MV-4-11 (cell line): ENCODE data around the gene PCCA.
"Not testable (repeated sequence)": the region's sequence is repeated elsewhere in the genome, so short reads cannot be mapped to it uniquely, and the experiment has no call there.

ENCODE experiments used
- DNase-seq: peaks from one replicate; lab custom pipeline; 2025; lab: John Stamatoyannopoulos, UW

The PCCA gene

DNA sequence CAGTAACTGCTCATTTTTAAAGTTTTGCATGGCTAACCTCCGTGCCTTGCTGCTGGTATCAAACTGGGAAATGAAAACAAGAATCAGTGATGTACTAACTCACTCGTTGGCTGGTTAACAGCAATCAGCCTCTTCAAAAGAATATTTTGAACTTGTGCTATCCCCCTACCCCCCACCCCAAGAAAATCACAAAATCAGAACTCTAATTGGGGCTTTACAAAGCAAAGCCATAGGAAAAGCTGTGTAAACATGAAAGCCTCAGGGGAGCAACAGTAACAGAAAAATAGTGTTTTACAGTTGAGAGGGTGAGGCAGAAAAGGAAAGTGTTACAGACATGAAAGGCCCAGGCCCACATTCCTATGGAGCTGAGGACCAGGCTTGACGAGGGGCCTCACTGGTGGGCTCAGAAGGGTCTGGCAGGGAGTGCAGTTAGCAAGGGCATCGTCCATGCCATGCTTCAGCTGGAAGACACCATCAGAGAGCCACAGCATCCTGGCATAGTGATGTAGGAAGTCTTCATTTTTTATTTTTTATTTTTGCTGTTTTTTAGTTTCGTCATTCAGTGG lies 217.6 kb downstream of the PCCA start:
- DNase-seq: no peak

DNA sequence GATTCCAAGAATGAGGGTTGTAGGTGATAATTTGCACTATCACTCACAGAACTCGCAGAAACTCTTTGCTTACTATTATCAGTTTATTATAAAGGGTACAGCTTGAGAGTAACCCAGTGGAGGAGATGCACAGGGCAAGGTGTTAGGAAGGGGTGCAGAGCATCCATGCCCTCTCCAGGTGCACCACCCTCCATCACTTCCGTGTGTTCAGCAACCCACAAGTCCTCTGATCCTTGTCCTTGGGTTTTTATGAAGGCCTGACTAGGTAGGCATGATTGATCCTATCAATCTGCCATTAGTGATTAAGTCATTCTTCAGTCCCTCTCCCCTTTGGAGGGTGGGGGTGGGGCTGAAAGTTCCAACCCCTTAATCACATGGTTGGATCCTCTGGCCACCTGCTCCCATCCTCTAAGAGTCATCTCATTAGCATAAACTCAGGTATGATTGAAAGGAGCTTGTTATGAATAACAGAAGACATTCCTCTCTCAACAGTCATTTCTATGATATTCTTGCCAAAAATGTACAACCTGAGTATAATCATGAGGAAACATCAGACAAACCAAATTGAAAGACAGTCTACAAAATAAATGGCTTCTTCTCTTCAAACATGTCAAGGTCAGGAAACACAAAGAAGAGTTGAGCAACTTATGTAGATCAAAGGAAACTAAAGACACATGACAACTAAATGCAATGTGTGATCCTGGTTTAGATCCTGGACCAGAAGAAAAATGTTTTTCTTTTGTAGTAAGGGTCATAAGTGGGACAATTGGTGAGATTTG lies 225.4 kb downstream of the PCCA start:
- DNase-seq: no peak

DNA sequence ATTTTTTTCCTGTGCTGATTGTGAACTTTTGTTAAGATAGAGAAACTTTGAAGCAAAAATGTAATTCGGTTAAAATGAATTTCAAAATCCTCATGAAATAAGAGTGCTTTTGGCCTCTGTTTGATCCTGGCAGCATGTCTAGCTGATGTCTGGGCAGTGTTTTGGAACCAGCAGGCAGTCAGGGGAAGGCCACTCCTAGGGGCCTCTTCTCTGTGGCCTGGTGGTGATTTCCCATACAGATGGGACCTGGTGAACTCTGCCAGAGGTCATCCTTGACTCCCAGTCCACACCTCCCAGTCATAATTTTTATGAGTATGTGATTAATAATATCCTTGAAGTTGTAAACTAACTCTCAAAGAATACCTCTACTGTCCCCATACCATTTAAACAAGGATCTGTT lies 226.6 kb downstream of the PCCA start:
- no peak for DNase-seq

DNA sequence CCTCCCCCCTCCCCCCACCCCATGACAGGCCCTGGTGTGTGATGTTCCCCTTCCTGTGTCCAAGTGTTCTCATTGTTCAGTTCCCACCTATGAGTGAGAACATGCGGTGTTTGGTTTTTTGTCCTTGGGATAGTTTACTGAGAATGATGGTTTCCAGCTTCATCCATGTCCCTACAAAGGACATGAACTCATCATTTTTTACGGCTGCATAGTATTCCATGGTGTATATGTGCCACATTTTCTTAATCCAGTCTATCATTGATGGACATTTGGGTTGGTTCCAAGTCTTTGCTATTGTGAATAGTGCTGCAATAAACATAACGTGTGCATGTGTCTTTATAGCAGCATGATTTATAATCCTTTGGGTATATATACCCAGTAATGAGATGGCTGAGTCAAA lies 229.6 kb downstream of the PCCA start:
- DNase-seq: not testable (repeated sequence)

DNA sequence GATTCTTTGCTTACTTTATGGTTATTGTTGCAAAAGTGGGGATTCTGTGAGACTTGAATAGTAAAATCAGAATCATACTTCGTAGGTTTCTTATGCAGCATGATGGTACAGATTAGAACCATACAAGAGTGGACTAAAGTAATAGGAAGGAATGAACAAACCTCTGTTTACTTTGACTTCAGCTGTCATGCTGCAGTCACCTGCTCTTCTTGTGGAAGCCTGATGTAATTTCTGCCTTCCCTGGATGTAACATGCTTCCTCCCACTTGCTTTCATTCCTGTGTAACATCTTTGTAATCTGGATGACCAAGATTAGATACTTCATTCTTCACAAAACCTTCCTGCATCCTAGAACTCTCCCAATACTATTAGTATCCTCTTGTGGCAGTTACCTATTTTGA lies 235.0 kb downstream of the PCCA start:
- no peak for DNase-seq

DNA sequence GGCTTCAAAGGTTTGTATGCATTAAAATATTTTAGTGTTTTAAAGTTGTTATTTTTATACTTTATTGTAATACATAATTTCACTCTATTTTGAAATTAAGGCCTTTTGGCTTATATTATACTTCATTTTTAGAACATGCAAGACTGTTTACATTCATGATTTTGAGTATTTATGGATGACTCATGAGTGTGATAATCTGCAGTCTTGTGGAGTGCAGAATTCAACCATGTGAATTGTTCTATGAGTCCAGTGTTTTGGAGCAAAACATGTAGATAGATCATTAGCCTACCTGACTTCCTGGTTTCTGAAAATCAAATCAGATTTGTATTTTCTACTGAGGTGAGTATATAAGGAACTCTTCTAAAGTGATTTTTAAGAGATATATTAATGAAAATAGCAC lies 241.8 kb downstream of the PCCA start:
- no peak for DNase-seq

DNA sequence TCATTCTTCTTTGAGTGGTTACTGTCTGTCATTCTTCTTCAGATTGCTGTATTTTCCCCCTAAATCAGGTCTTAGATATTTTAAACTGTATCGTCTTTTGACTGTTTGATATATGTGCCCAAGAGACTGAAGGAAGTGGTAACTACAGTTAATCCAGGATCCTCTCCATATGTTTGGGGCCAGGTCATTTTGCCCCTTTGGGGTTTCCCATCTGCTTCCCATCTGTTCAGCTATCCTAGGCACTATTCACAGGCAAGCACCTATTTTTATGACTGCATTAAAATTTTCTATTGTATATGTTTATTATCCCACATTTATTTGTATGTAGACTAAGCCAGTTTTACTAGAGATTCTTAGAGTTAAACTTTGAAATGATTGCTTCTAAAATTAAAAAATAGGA lies 244.2 kb downstream of the PCCA start:
- no peak for DNase-seq

DNA sequence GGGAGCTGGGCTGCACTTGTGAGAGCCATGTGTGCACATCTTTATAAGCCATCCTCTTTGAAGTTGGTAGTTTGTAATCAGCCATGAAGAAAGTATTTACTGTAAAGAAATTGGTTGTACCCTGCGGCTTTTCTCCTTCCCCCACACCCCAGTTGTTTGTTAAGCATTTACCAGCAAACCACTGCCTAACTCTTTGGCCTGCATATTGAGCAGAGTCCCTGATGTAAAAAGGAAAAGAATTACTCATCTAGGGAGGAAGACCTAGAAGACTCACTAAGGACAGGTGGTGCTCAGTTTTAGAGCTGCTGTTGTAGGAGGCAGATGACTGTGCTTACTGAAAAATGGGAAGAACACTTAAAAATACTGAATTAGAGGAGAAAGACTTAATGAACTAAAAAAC lies 245.3 kb downstream of the PCCA start:
- DNase-seq: no peak

DNA sequence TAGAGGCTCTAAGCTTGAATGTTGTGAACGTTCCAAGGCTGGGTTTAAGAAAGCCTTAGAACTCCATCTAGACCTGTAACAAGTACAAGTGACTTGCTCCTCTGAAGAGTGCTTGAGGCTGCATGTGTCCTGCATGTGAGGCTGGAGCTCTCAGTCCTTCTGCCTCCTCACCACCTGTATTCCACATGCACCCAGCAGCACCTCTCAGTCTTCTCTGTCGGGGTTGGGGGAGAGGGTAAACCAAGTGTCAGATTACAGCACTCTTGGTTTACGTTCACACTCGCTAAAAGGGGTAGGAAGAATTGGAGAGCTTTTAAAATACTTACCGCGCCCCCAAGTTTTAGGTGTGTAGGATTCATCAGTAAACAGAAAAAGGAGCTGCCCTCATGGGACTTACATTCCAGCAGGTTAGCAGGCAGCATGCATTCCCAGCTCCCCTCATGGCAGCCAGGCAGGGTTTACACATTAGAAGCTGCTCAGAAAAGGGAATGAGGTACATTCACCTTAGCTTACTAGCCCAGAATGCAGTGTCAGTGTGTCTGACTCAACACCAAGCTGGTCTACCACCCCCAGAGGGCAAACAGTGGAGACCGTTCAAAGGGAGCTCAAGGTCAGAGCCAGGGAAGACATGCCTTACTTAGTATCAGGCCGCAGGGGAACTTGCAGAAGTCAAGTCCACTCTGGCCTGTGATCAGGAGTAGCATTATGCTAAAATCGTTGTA lies 248.1 kb downstream of the PCCA start:
- DNase-seq: no peak

DNA sequence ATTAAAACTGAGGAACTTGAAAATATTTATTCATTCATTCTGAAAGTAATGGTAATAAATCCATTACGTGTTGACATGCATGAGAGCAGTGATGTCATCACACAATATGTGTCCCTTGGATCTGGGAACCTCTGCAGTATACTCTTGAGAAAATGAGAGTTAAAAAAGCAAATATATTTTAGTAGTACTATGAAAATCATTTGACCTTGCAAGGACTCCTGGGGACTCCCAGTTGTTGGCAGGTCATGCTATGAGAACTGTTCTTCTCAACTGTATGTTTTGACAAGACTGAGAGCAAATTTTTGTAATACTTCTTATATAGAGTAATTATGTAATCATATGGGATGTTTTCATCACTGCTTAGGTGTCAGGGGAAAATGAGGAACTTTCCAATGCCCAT lies 249.4 kb downstream of the PCCA start:
- DNase-seq: no peak

DNA sequence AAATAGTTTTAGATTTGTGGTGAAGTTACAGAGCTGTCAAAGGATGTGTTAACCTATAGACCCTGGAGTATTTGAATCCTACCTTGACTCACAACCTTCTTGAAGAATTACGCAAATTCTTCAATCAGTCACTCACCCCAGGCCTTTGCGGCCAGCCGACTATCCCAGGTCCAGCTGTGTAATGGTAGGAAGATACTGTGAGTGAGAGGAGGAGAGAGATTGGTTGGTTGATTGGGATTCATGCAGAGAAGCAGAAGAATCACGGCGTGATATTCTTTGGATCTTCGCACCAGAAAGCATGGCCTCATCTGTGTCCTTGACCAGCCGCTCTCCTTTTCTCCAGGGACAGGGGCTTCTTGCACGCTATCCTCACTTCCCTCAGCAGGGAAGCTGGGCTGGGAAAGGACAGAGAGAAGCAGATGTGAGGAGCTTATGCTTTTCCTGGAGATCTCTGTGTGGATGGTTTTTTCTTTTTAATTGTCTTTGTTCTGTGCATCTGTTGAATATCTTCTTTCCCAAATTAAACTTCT lies 250.6 kb downstream of the PCCA start:
- no peak for DNase-seq

DNA sequence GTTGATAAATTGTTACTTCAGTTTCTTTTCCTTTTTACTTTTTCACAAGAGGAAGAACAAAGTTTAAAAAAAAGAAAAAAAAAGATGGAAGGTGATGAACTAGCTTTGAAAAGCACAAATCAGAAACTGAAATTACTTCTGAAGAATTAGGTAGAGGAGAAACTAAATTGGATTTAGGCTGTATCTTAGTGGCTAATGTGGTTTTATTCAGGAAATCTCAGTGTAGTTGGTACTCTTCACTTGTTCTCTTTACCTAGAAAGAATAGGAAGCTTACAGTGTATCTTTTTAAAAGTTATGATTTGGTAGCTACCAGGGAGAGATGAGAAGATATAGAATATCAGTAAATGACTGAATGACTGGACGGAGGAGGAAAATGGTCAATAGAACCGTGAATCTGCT lies 252.0 kb downstream of the PCCA start:
- no peak for DNase-seq

DNA sequence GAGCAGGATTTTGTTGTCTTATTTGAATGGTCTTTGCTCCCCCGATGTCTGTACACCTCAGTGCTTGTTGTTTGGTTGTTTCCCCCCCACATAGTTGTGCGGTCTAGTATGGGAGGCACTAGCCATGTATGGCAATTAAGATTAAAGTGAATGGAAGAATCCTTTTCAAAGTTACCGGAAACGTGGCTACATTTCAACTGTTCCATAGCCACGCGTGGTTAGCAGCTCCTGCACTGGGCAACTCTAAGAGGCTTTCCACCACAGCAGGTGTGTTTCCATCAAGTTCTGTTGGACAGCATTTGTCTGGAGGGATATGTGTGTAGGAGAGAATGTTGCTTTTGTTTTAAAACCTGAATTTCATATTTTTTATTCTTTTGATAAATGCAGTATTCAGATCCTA lies 252.4 kb downstream of the PCCA start:
- no peak for DNase-seq

DNA sequence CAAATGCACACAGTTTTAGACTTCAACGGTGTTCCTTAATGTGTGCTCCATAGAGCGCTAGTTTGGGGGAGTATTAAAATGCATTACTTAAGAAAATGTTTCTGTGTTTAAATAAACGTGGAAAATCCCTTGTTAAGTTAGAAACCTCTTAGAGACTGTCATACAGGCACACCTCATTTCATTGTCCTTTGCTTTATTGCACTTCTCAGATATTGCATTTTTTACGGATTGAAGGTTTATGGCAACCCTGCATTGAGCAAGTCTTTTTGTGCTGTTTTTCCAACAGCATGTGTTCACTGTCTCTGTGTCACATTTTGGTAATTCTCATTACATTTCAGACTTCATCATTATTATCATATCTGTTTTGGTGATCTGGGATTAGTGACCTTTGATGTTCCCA lies 255.7 kb downstream of the PCCA start:
- DNase-seq: no peak

DNA sequence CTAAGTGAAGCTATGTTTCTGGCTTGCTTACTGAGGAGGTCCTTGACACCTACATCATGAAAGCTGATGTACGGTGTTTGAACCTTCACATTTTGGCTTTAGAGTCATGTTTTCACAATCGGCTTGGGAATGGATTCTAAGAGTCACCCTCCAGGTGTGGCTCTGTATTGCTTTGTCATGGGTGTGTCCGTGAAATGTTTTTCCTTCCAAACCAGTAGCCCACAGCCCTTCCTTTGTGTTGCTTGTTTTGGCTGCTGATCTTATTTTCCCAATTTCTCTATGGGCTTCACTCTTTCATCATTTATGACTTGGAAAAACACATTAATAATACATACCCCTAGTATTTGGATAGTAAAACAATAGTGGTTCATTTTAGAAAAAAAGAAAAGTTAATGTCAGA lies 259.1 kb downstream of the PCCA start:
- DNase-seq: no peak

DNA sequence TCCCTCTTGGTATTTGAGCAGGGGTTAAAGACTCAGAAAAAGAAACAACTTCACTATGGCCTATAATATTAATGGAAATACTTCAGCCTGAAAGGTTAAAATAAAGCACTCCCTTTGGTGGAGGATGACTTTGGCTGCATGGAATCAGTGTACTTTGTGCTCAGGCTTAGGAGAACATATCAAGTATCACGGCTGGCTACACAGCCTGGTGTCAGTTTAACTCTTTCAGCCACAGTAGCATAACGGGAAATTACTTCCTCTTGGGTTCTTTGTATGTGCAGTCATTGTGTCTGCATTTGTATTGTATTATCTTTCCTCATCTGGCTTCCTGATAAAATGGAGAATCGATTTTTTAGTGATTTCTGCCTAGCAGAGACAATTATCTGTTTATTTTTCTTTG lies 260.7 kb downstream of the PCCA start:
- DNase-seq: peak; percentile 28

DNA sequence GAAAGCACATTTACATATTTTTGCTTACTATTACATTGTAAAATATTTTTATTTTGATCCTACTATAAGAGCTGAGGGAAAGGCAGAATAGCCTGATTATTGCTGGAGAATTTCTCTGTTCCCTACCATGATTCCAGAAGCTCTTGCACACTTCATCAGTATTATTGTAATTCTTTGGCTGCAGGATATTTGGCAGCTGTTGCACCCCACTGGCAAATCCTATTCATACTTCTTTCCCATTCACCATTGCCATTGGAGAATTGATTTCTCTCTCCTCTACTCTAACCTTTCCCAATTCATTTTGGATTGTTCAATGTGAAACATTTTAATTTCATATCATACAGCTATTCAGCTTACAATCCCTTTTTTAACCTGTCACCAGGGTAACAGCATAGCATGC lies 261.7 kb downstream of the PCCA start:
- DNase-seq: no peak

DNA sequence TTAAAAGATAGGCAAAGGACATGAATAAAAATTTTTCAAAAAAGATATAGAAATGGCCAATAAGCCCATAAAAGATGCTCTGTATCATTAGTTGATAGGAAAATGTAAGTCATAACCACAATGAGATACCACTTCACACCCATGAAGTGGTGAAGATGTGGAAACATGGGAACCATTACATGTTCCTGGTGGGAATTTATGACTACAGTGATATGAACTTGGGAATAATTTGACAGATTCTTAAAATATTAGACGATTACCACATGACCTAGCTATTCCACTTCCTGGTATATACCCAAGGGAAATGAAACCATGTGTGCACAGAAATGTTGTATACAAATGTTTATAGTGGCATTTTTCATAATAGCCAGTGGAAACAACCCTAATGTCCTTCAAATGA lies 267.5 kb downstream of the PCCA start:
- DNase-seq: no peak

DNA sequence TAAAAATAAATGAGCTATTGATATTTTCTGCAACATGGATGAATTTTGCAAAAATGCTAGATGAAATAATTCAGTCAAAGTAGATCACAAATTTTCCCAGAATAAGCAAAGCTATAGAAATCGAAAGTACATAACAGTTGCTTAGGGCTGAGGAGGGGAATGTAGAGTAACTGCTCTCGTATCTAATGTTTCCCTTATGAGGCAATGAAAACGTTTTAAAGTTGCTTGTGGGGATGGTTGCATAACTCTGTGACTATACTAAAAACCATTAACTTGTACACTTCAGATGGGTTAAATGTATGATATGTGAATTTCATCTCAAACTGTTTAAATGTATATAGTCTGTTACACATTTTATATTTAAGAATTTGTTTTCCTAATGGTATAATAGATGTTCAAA lies 268.0 kb downstream of the PCCA start:
- peak; percentile 87 for DNase-seq

DNA sequence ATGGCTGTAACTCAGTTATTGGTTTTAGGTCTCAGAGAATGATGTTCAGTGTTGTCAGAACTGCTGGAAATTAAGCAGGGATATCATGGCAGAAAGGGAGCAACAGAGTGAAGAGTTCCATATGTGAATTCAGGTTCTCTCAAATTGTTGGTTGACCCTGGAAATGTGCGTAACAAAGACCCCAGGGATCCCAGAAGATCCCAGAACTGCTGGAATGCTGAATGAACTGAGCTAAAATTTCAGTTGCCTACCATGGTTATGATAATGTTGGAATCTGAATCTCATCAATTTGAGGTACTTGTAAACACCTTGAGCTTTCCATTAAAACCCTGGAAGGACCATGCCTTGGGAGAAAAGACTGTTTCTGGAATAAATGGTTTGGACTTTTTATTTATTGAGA lies 268.9 kb downstream of the PCCA start:
- no peak for DNase-seq

DNA sequence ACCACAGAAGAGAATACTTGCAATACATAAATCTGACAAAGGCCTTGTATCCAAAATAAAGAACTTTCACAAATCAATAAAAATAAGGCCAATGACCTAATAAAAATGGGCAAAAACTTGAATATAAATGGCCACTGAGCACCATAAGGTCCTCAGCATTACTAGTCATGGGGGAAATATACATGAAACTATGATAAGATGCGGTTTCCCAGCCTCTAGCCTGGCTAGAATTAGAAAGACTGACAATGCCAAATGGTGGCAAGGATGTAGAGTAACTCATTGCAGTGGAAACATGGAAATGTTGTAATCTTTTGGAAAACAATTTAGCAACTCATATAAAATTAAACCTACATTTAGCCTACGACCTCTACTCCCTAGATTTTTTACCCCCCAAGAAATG lies 272.6 kb downstream of the PCCA start:
- no peak for DNase-seq

DNA sequence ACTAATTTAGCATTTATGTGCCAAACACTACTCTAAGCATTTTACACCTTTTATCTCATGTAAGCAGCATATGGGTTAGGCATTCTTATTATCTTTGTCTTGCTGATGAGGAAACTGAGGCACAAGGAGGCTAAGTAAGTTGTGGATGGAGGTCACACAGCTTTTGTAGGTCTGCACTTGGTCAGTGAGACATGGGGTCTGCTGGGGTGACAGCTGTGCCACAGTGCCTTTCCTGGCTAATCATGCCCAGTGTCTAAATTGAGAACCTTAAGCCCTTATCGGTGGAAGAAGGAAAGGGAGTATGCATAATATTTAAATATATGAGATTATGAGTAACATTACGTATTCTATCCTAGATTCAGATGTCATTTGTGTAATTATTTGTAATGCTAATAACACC lies 273.5 kb downstream of the PCCA start:
- DNase-seq: no peak

DNA sequence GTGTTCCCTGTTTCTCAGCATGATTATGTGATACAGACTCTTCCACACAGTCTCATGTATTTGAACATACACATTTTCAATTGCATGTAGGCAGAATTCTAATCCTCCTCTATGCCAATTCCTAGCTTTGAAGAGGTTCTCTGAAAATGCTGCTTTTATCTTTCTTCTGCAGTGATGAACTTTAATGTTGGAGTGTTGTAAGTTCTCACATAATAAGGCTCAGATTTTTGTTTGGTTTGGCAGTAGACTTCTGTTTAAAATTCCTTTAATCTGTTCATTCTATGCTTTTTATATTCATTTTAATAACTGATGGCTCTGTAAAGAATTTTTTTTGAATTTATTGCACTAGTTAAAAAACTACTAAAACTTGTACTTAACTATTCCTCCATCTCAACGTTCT lies 273.9 kb downstream of the PCCA start:
- no peak for DNase-seq
